ENCODE measurements around the gene KCNG2. TPM values are rescaled to one million over a fixed set of nuclear protein-coding genes. Genes with fewer than 3 reads are reported as not detected.

KCNG2 gene
- polyA plus RNA-seq, 1 of the 3 experiments (the other 2 are of a cell fraction), result not detected

DNA sequence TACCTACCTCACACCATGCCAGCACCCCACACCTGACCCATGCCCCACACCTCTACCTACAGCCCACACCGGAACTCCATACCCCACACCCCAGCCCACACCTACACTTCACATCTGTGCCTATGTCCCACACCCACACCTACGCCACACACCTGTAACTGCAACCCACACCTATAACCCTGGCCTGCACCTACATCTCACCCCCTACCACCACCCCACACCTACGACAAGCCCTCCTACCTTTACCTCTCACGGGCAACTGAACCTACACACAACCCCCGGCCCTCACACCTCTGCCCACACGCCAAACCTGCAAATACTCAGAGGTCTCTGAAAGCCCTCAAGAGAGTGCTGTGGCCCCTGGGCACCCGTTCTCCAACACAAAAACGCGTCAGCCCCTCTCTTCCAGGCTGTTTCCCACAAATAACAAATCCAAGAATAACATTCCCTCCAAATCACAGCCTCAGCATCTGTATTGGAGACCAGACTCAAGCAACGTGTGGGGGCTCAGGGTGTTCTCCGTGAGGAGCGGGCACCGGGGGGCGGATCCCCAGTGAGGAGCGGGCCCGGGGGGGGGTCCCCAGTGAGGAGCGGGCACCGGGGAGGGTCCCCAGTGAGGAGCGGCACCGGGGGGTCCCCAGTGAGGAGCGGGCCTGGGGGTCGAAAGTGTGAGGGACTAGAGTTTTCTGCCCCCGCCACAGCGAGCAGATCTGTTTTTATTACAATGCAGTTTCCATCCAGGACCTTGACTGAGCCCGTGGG is 120.3 kb downstream of the KCNG2 start:
- Histone ChIP-seq H3K4me1 (ENCODE audit: control insufficient read depth in 1 of 2, insufficient read depth in 2 of 2, low read depth in 1 of 2, low read length in 1 of 2) (no peaks in the 10 kb centered on the region), H3K9ac (no peak overlapping the region), H3K36me3 (replicated peaks in 1 of 2; ENCODE audit: control insufficient read depth in 1 of 2, insufficient read depth in 2 of 2, low read length in 1 of 2) (peaks cover 3 to 4% of the 10 kb centered on the region in 2 experiments), H3K27me3 (ENCODE audit: insufficient read depth) (no peaks in the 10 kb centered on the region), H3F3A (replicated peaks; ENCODE audit: insufficient read depth) (no peaks in the 10 kb centered on the region), H3K4me3 (ENCODE audit: low read depth in 2 of 2, low read length in 1 of 2) (no peak overlapping the region), H3K9me2 (no peaks in the 10 kb centered on the region), H4K20me1 (ENCODE audit: insufficient read depth) (no peaks in the 10 kb centered on the region), H3K4me2 (no peak overlapping the region), H2AFZ (ENCODE audit: low read depth) (no peak overlapping the region), H3K79me2 (ENCODE audit: insufficient read depth) (no peaks in the 10 kb centered on the region), H3K9me3 (no peaks in the 10 kb centered on the region), H3K27ac (ENCODE audit: low read depth in 2 of 2, low read length in 1 of 2) (no peak overlapping the region)
- ChIA-PET POLR2A (no interaction called here), CTCF (no interaction called here)
- TF ChIP-seq TCF12 (IDR thresholded peaks at IDR 0.05), result no peak
- no peak for TF ChIP-seq SMC3 (IDR thresholded peaks at IDR 0.05; ENCODE audit: low read depth, low read length)
- TF ChIP-seq POLR2AphosphoS5 (IDR thresholded peaks at IDR 0.05; ENCODE audit: low read depth, low read length), result no peak
- no peak for TF ChIP-seq MEF2A (IDR thresholded peaks at IDR 0.05; ENCODE audit: borderline replicate concordance, low read depth)
- TF ChIP-seq NFIC (IDR thresholded peaks at IDR 0.05; ENCODE audit: borderline replicate concordance), result no peak
- TF ChIP-seq TAF1 (IDR thresholded peaks at IDR 0.05; ENCODE audit: borderline replicate concordance, low read depth, low read length), result no peak
- TF ChIP-seq, protein P1, sequence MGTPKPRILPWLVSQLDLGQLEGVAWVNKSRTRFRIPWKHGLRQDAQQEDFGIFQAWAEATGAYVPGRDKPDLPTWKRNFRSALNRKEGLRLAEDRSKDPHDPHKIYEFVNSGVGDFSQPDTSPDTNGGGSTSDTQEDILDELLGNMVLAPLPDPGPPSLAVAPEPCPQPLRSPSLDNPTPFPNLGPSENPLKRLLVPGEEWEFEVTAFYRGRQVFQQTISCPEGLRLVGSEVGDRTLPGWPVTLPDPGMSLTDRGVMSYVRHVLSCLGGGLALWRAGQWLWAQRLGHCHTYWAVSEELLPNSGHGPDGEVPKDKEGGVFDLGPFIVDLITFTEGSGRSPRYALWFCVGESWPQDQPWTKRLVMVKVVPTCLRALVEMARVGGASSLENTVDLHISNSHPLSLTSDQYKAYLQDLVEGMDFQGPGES (IDR thresholded peaks at IDR 0.05; ENCODE audit: low read depth, low read length), result no peak
- no peak for TF ChIP-seq NRF1 (IDR thresholded peaks at IDR 0.05; ENCODE audit: low read depth, low read length)
- TF ChIP-seq, protein P2, sequence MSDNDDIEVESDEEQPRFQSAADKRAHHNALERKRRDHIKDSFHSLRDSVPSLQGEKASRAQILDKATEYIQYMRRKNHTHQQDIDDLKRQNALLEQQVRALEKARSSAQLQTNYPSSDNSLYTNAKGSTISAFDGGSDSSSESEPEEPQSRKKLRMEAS (IDR thresholded peaks at IDR 0.05; ENCODE audit: low read depth), result no peak
- TF ChIP-seq, protein P3, sequence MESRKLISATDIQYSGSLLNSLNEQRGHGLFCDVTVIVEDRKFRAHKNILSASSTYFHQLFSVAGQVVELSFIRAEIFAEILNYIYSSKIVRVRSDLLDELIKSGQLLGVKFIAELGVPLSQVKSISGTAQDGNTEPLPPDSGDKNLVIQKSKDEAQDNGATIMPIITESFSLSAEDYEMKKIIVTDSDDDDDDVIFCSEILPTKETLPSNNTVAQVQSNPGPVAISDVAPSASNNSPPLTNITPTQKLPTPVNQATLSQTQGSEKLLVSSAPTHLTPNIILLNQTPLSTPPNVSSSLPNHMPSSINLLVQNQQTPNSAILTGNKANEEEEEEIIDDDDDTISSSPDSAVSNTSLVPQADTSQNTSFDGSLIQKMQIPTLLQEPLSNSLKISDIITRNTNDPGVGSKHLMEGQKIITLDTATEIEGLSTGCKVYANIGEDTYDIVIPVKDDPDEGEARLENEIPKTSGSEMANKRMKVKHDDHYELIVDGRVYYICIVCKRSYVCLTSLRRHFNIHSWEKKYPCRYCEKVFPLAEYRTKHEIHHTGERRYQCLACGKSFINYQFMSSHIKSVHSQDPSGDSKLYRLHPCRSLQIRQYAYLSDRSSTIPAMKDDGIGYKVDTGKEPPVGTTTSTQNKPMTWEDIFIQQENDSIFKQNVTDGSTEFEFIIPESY (IDR thresholded peaks at IDR 0.05; ENCODE audit: borderline replicate concordance, low read depth), result no peak
- no peak for TF ChIP-seq RFX5 (IDR thresholded peaks at IDR 0.05; ENCODE audit: low read length)
- TF ChIP-seq FOSL2 (IDR thresholded peaks at IDR 0.05; ENCODE audit: borderline replicate concordance, low read depth), result no peak
- TF ChIP-seq, protein P4, sequence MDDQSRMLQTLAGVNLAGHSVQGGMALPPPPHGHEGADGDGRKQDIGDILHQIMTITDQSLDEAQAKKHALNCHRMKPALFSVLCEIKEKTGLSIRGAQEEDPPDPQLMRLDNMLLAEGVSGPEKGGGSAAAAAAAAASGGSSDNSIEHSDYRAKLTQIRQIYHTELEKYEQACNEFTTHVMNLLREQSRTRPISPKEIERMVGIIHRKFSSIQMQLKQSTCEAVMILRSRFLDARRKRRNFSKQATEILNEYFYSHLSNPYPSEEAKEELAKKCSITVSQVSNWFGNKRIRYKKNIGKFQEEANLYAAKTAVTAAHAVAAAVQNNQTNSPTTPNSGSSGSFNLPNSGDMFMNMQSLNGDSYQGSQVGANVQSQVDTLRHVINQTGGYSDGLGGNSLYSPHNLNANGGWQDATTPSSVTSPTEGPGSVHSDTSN (IDR thresholded peaks at IDR 0.05), result no peak
- TF ChIP-seq YY1 (IDR thresholded peaks at IDR 0.05; ENCODE audit: low read depth), result no peak
- no peak for TF ChIP-seq MXI1 (IDR thresholded peaks at IDR 0.05; ENCODE audit: low read depth, low read length)
- no peak for TF ChIP-seq RXRA (IDR thresholded peaks at IDR 0.05; ENCODE audit: borderline replicate concordance, low read depth)
- TF ChIP-seq RCOR1 (IDR thresholded peaks at IDR 0.05; ENCODE audit: low read length), result no peak
- TF ChIP-seq EZH2phosphoT487 (IDR thresholded peaks at IDR 0.05; ENCODE audit: borderline replicate concordance, low read depth), result no peak
- TF ChIP-seq SIN3A (IDR thresholded peaks at IDR 0.05; ENCODE audit: borderline replicate concordance, low read depth, low read length), result no peak
- TF ChIP-seq GATA2 (CRISPR knock-in tag; IDR thresholded peaks at IDR 0.05), result no peak
- 95% methylated on average over 24 of the region's 25 CpGs for WGBS (ENCODE audit: low lambda C conversion rate)
- no peak for DNase-seq

Measured in SK-N-SH (cell line).